Omental fat pad (tissue), 4 donors: Measurements from ENCODE around the gene KRT31. TPM values are rescaled to one million over a fixed set of nuclear protein-coding genes. Genes with fewer than 3 reads are reported as not detected.
"Not testable (repeated sequence)": the region's sequence is repeated elsewhere in the genome, so short reads cannot be mapped to it uniquely, and the experiment has no call there.

Source experiments
- ATAC-seq: fragments of 150-250 bp; one replicate; pipeline ENCODE4 v1.9.1; 2016; ENCODE audit warnings: mild to moderate bottlenecking, moderate library complexity; ENCODE audit not compliant: low FRiP score
- DNase-seq: peaks from one replicate; pipeline ENCODE4 v3.0.0-alpha.2; 2019; ENCODE audit warnings: low spot score
- CTCF ChIP-seq, 3 donors: fragments of 450-650 bp; IDR thresholded peaks; one replicate each; pipeline ENCODE4 v1.5.1; 2016 to 2017; ENCODE audit warnings: antibody characterized with exemption in 3 of 3, mild to moderate bottlenecking in 3 of 3, moderate library complexity in 2 of 3
- total RNA-seq, 4 donors: library from RNA; depleted of rRNA; stranded (reverse); fragments of >200 nt; gene quantifications; one replicate each; pipeline ENCODE4 v1.1.0, GENCODE V29; 2016

Gene KRT31
- total RNA-seq, 4 donors from 2014 or later, result not detected

DNA sequence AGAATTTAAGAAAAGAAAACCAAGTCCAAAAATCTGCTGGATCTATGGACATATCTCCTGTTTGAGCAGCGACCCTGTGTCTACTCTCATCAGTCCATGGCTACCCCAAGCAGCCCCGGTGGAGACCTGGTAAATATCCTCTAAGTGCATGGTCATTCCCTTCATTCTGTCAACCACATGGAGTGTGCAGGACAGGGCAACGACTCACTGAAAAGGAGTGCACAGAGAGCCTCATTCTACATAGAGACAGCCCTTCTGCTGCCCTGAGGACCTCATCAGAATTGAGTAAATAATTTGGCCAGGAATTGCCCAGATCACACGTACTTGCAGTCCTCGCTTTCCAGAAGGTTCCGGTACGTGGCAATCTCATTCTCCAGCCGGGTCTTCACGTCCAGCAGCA, 40.4 kb upstream of the KRT31 start:
- ATAC-seq (no peak), DNase-seq (no peak)
- TF ChIP-seq CTCF (IDR thresholded peaks at IDR 0.05), result no peak

DNA sequence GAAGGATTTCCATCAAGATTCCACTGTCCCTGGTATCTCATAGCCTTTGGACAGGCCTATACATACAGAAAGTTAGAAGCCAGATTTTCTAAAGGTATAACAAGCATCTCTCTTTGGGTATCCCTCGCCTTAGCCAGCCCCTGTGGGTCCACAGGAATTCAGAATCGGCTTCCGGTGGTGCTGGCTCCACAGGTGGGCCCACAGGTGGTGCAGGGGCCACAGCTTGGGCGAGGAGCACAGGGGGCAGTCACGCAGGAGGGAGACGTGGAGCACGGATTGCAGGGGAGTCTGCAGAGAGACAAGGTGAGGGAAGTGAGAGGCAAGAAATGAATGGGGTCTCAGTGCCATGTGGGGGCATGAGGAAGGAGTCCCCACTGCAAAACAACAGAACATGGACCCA, 39.8 kb upstream of the KRT31 start:
- TF ChIP-seq CTCF (IDR thresholded peaks at IDR 0.05), result no peak
- DNase-seq (no peak), ATAC-seq (no peak)

GRCh38 chr17:41434415-41434814, 37.0 kb upstream of the KRT31 start:
- ATAC-seq (no peak), DNase-seq (no peak)
- TF ChIP-seq CTCF (IDR thresholded peaks at IDR 0.05), result no peak

DNA sequence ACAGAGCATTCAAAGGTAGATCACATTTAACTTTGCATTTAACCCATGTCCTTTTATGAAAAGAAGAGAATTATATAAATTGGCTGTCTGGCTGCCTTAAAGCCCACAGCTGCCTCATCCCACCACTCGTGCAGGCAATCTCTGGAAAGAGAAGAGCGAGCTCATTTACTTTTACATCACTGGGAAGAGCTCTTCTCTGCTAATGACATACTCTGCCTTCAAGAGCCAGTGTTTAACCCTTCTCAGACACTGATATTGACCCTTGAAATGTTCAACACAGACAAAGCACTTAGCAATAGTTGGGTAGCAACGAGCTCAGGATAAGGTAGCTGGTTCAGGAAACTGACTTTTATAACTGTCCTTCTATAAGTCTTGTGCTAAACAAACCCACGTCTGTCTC, 36.6 kb upstream of the KRT31 start:
- no peak for DNase-seq
- no peak for TF ChIP-seq CTCF (IDR thresholded peaks at IDR 0.05)
- no peak for ATAC-seq

- no peak for DNase-seq
- no peak for TF ChIP-seq CTCF (IDR thresholded peaks at IDR 0.05)
- no peak for ATAC-seq
Observed at GRCh38 chr17:41433586-41433985, 36.2 kb upstream of the KRT31 start.

- DNase-seq, ATAC-seq: not testable (repeated sequence)
Observed at GRCh38 chr17:41430376-41430775, 33.0 kb upstream of the KRT31 start.

DNA sequence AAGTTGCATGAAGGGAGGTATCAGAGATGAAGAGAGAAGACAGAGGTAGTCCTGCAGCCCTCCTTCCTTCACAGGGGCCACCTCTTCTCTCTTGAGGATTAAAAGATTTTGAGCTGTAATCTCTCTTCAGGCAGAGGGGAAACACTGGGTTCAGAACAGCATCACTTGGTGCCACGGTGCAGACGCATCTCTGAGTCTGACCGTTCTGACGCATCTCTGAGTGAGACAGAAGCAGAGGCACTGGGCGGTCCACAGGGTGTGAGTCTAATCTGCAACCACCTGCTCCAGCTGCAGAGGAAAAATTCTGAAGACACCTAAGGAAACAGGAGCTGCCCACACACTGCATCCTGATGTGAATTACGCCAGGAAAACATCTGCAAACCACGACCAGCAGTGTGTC, 32.3 kb upstream of the KRT31 start:
- no peak for DNase-seq
- no peak for TF ChIP-seq CTCF (IDR thresholded peaks at IDR 0.05)
- ATAC-seq, result no peak
